GM12801 (cell line): ENCODE data around the gene STN1.

Experiments
- TF ChIP-seq, protein P1 (sequence below): IDR thresholded peaks from one replicate; pipeline ENCODE4 v1.5.1; 2011; ENCODE audit warnings: control low read depth; ENCODE audit not compliant: insufficient read length; ENCODE audit errors: extremely low read depth

The STN1 gene

DNA sequence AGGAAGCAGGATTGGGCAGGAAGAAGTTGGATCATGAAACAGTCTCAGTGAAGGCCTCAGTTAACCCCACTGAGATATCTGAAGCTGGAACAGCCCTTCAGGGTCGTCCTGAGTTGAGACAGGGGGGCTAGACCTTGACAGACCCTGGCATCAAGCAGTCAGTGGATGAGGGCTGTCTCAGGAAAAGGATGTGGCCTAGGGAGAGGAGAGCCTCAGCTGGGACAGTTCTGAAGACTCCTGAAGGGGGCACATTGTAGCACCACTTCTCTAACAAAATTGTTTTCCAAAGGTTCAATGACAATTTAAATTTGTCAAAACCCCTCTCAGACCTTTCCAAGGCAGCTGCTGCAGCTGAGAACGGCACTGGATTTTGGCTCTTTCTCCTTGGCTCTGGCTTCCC lies 33.2 kb upstream of the STN1 start:
- TF ChIP-seq, protein P1, sequence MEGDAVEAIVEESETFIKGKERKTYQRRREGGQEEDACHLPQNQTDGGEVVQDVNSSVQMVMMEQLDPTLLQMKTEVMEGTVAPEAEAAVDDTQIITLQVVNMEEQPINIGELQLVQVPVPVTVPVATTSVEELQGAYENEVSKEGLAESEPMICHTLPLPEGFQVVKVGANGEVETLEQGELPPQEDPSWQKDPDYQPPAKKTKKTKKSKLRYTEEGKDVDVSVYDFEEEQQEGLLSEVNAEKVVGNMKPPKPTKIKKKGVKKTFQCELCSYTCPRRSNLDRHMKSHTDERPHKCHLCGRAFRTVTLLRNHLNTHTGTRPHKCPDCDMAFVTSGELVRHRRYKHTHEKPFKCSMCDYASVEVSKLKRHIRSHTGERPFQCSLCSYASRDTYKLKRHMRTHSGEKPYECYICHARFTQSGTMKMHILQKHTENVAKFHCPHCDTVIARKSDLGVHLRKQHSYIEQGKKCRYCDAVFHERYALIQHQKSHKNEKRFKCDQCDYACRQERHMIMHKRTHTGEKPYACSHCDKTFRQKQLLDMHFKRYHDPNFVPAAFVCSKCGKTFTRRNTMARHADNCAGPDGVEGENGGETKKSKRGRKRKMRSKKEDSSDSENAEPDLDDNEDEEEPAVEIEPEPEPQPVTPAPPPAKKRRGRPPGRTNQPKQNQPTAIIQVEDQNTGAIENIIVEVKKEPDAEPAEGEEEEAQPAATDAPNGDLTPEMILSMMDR = no peak

GRCh38 chr10:103949728-103950127 lies 31.7 kb upstream of the STN1 start:
- TF ChIP-seq, protein P1 = no peak

DNA sequence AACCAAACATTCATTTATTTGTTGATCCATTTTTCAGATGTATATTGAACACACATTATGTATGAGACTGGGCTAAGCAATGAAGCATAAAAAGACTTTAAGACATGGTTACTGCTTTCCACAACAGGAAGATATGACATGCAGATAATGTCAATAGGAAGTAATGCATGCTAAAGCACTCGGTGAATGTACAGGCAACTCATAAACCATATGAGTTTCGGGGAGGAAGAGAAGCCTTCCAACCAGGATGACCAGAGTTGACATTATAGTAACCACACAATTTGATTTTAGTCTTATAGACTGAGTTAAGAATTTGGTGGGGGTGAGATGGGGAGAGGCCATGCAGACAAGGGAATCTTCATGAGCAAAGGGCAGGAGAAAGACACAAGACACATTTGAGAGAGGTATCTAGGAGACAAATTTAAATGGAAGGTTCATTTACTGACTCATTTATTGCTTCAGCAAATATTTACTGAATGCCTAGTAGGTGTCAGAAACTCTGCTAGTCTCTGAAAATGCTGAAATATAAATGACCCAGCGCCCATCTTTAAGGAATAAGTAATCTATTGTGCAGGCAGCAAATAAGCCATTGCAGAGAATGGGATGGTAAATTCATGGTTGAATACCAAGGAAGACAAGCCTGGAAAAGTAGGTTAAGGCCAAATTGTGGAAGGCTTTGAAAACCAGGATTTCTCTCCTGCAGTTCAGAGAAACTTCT lies 30.0 kb upstream of the STN1 start:
- TF ChIP-seq, protein P1 = no peak

DNA sequence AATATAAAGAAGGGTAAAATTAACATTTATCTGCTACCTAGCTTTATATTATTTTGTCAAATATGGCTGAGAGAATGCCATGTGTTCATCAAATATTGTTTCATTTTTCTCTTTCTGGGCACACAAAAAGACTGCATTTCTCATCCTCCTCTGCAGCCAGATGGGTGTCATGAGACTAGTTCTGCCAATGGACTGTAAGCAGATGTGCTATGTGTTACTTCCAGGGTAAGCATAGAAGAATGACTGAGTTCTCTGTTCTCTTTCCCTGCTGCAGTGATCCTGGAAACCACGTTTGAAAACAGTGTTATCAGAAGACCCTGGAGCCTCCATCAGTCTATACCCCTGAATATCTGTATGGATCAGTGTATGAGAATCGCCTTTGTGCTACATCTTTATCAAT lies 24.9 kb upstream of the STN1 start:
- TF ChIP-seq, protein P1 = no peak

DNA sequence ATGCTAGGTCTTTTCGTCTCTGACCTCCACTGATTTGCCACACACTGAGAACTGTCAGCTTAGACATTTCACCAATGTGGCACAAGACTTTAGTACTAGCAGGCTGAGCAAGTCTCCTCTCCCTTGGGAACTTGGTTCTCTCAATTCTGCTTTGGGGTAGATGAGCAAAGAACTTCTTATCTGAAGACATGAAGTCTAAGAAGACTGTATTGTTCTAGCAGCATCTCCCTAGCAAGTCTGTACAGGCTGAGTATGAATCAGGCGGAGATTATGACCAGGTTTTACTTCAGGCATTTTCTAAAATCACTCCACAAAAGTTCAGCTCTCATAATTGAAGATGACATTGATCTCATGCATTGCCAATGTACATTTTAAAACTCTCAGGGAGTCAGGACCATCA lies 23.8 kb upstream of the STN1 start:
- TF ChIP-seq, protein P1 = no peak

DNA sequence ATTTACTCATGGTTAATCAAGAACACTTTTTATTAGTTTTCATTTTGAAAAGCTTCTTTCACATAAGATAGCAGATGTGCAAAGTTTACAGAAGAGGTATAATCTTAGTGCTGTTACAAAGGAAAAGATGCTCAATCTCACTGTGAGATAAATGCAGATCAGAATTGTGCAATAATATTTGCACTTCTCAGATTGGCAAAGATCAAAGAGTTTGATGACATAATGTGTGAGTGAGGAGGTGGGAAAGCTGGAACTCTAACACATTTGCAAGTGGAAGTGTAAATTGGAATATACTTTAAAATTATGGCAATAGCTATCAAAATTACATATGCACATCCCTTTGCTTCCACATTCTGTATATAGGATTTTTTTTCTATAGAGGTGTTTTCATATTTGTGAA lies 21.5 kb upstream of the STN1 start:
- TF ChIP-seq, protein P1 = no peak

- TF ChIP-seq, protein P1 = no peak
These were observed 18.0 kb upstream of the STN1 start for GRCh38 chr10:103936022-103936421.
